Measurements from ENCODE around the gene RPL13A. TPM values are rescaled to one million over a fixed set of nuclear protein-coding genes. Genes with fewer than 3 reads are reported as not detected.
A peak's percentile ranks its signal among the peaks of the same experiment; 100 is the strongest.

The RPL13A gene
- polyA plus RNA-seq, 3 donors: 655 to 1,621 (median 663) TPM

- Mint-ChIP-seq H3K4me1 (peaks cover 36% of the 10 kb centered on the region), H3K4me3 (peak overlapping the region in 1 of 2 donors; percentile 67), H3K36me3 (peaks cover 10 to 17% of the 10 kb centered on the region in 2 donors), H3K27ac (no peak overlapping the region), H3K9me3 (peaks cover 0 to 38% (median 28%) of the 10 kb centered on the region in 7 donors), H3K27me3 (ENCODE audit: low read depth in 3 of 3) (peaks cover 74 to 81% (median 77%) of the 10 kb centered on the region in 3 donors)
- peaks cover 0 to 31% of the 10 kb centered on the region in 2 donors for H3K9me3 ChIP-seq (replicated peaks in 1 of 2; ENCODE audit: control insufficient read depth in 1 of 2, insufficient read depth in 1 of 2, low read length in 2 of 2)
- no peak overlapping the region for H2AFZ ChIP-seq (ENCODE audit: insufficient read depth, low read depth, low read length, poor library complexity, severe bottlenecking)
- TF ChIP-seq CTCF (IDR thresholded peaks at IDR 0.05): no peak
- H3K4me1 ChIP-seq (ENCODE audit: control insufficient read depth in 1 of 2, insufficient read depth in 2 of 2, low read length in 2 of 2): peaks cover 30 to 39% of the 10 kb centered on the region in 2 donors
- 88% methylated on average over 1 of the region's 6 CpGs for WGBS (ENCODE audit: insufficient coverage)
- H3K27ac ChIP-seq (ENCODE audit: low read depth in 1 of 2, low read length in 2 of 2): no peak overlapping the region
- DNase-seq: no peak
- H3K9ac ChIP-seq (ENCODE audit: insufficient read depth, low read length, poor library complexity, severe bottlenecking): no peak overlapping the region
- intact Hi-C loops (cut with micrococcal nuclease): loop anchor here (5.0 to 10.0 kb wide), 2 partner anchors 48 to 175 kb away; no protein-coding TSS in a partner anchor
- H3K4me2 ChIP-seq (replicated peaks; ENCODE audit: extremely low read depth, low read length, poor library complexity, severe bottlenecking): no peak overlapping the region
- H3K27me3 ChIP-seq (ENCODE audit: control insufficient read depth in 2 of 2, insufficient read depth in 2 of 2, low read length in 2 of 2): peaks cover 67 to 76% of the 10 kb centered on the region in 2 donors
- no peak overlapping the region for H3K4me3 ChIP-seq (replicated peaks in 1 of 3; ENCODE audit: low read depth in 2 of 3, low read length in 3 of 3)
- H3K36me3 ChIP-seq (replicated peaks in 1 of 2; ENCODE audit: control insufficient read depth in 1 of 2, insufficient read depth in 2 of 2, low read length in 2 of 2): no peaks in the 10 kb centered on the region
- H3K79me2 ChIP-seq (ENCODE audit: insufficient read depth, low read length): no peaks in the 10 kb centered on the region
- no peaks in the 10 kb centered on the region for H4K20me1 ChIP-seq (ENCODE audit: insufficient read depth, low read length)
These were observed 47.6 kb upstream of the RPL13A start for GRCh38 chr19:49439836-49440235.

GRCh38 chr19:49440439-49441209 lies 46.8 kb upstream of the RPL13A start:
- no peak overlapping the region for H3K27ac Mint-ChIP-seq
- Histone ChIP-seq H4K20me1 (ENCODE audit: insufficient read depth, low read length) (no peaks in the 10 kb centered on the region), H3K79me2 (ENCODE audit: insufficient read depth, low read length) (no peaks in the 10 kb centered on the region), H3K36me3 (replicated peaks in 1 of 2; ENCODE audit: control insufficient read depth in 1 of 2, insufficient read depth in 2 of 2, low read length in 2 of 2) (no peaks in the 10 kb centered on the region), H3K9ac (ENCODE audit: insufficient read depth, low read length, poor library complexity, severe bottlenecking) (no peak overlapping the region), H2AFZ (ENCODE audit: insufficient read depth, low read depth, low read length, poor library complexity, severe bottlenecking) (no peak overlapping the region), H3K27me3 (ENCODE audit: control insufficient read depth in 2 of 2, insufficient read depth in 2 of 2, low read length in 2 of 2) (peaks cover 63 to 68% of the 10 kb centered on the region in 2 donors), H3K9me3 (replicated peaks in 1 of 2; ENCODE audit: control insufficient read depth in 1 of 2, insufficient read depth in 1 of 2, low read length in 2 of 2) (peaks cover 0 to 31% of the 10 kb centered on the region in 2 donors), H3K27ac (ENCODE audit: low read depth in 1 of 2, low read length in 2 of 2) (no peak overlapping the region), H3K4me1 (ENCODE audit: control insufficient read depth in 1 of 2, insufficient read depth in 2 of 2, low read length in 2 of 2) (peaks cover 38 to 47% of the 10 kb centered on the region in 2 donors), H3K4me2 (replicated peaks; ENCODE audit: extremely low read depth, low read length, poor library complexity, severe bottlenecking) (peak overlapping the region; percentile 100), H3K4me3 (replicated peaks in 1 of 3; ENCODE audit: low read depth in 2 of 3, low read length in 3 of 3) (no peak overlapping the region)
- H3K36me3 Mint-ChIP-seq: peaks cover 10 to 17% of the 10 kb centered on the region in 2 donors
- H3K27me3 Mint-ChIP-seq (ENCODE audit: low read depth in 3 of 3): peaks cover 66 to 73% (median 69%) of the 10 kb centered on the region in 3 donors
- H3K4me3 Mint-ChIP-seq: peak overlapping the region; percentile 47 to 89
- no peak for DNase-seq
- intact Hi-C loops (cut with micrococcal nuclease): loop anchor here in 1 of 2 donors (5.0 kb wide), 1 partner anchor 48 kb away; no protein-coding TSS in a partner anchor
- no peak for TF ChIP-seq CTCF (IDR thresholded peaks at IDR 0.05)
- WGBS (ENCODE audit: insufficient coverage): 30% methylated on average over 14 of the region's 19 CpGs
- peaks cover 0 to 37% (median 24%) of the 10 kb centered on the region in 7 donors for H3K9me3 Mint-ChIP-seq
- peaks cover 43% of the 10 kb centered on the region for H3K4me1 Mint-ChIP-seq

All from CD14-positive monocyte (primary cell).